ENCODE data around the gene PLEK2. TPM values are rescaled to one million over a fixed set of nuclear protein-coding genes. Genes with fewer than 3 reads are reported as not detected.
A peak's percentile ranks its signal among the peaks of the same experiment; 100 is the strongest.

Gene PLEK2
- total RNA-seq, 1 donor from 2014 or later = 2.5 TPM

GRCh38 chr14:67442139-67442906 lies 30.4 kb upstream of the PLEK2 start:
- H3K4me1 ChIP-seq = no peaks in the 10 kb centered on the region
- DNase-seq (no peak), ATAC-seq (no peak)
- no peak overlapping the region for H3K4me3 ChIP-seq
- H3K27ac ChIP-seq = no peak overlapping the region
- no peaks in the 10 kb centered on the region for H3K36me3 ChIP-seq
- no peaks in the 10 kb centered on the region for H3K9me3 ChIP-seq
- intact Hi-C loops (cut with DNase I) = no loop called here
- H3K27me3 ChIP-seq = no peaks in the 10 kb centered on the region
- TF ChIP-seq CTCF (IDR thresholded peaks at IDR 0.05) = no peak

GRCh38 chr14:67441672-67442071 lies 29.7 kb upstream of the PLEK2 start:
- H3K27me3 ChIP-seq = no peaks in the 10 kb centered on the region
- no peak for DNase-seq
- intact Hi-C loops (cut with DNase I) = no loop called here
- no peaks in the 10 kb centered on the region for H3K36me3 ChIP-seq
- no peaks in the 10 kb centered on the region for H3K4me1 ChIP-seq
- no peak overlapping the region for H3K27ac ChIP-seq
- H3K4me3 ChIP-seq = no peak overlapping the region
- TF ChIP-seq CTCF (IDR thresholded peaks at IDR 0.05) = no peak
- ATAC-seq = no peak
- H3K9me3 ChIP-seq = no peaks in the 10 kb centered on the region

GRCh38 chr14:67441256-67441655 lies 29.3 kb upstream of the PLEK2 start:
- no peak for TF ChIP-seq CTCF (IDR thresholded peaks at IDR 0.05)
- Histone ChIP-seq H3K27me3 (no peaks in the 10 kb centered on the region), H3K4me3 (no peak overlapping the region), H3K4me1 (no peaks in the 10 kb centered on the region), H3K27ac (no peak overlapping the region), H3K9me3 (no peaks in the 10 kb centered on the region), H3K36me3 (no peaks in the 10 kb centered on the region)
- intact Hi-C loops (cut with DNase I) = no loop called here
- ATAC-seq (peak; percentile 43), DNase-seq (no peak)

- ATAC-seq (no peak), DNase-seq (no peak)
- Histone ChIP-seq H3K27ac (no peak overlapping the region), H3K27me3 (no peaks in the 10 kb centered on the region), H3K4me3 (no peak overlapping the region), H3K9me3 (no peaks in the 10 kb centered on the region), H3K4me1 (no peaks in the 10 kb centered on the region), H3K36me3 (no peaks in the 10 kb centered on the region)
- TF ChIP-seq CTCF (IDR thresholded peaks at IDR 0.05) = no peak
- intact Hi-C loops (cut with DNase I) = no loop called here
Measured at GRCh38 chr14:67440513-67440912, 28.5 kb upstream of the PLEK2 start.

- Histone ChIP-seq H3K36me3 (no peaks in the 10 kb centered on the region), H3K27ac (no peak overlapping the region), H3K27me3 (no peaks in the 10 kb centered on the region), H3K9me3 (no peaks in the 10 kb centered on the region), H3K4me1 (no peaks in the 10 kb centered on the region), H3K4me3 (no peak overlapping the region)
- no peak for ATAC-seq
- intact Hi-C loops (cut with DNase I) = no loop called here
- TF ChIP-seq CTCF (IDR thresholded peaks at IDR 0.05) = no peak
- no peak for DNase-seq
Measured at GRCh38 chr14:67438969-67439368, 27.0 kb upstream of the PLEK2 start.
